Heart right ventricle (tissue), 16 donors: Measurements from ENCODE around the gene RNF130. TPM values are rescaled to one million over a fixed set of nuclear protein-coding genes. Genes with fewer than 3 reads are reported as not detected.

Experiments
- ATAC-seq, 8 donors: fragments of 200-7000 bp; cut with Tn5 transposase; one replicate each; pipeline ENCODE4 v1.9.1; 2020; ENCODE audit warnings: mild to moderate bottlenecking in 8 of 8, moderate library complexity in 8 of 8, moderate number of reproducible peaks in 1 of 8
- DNase-seq, 2 donors: peaks; one replicate each; pipeline ENCODE4 v3.0.0-alpha.2; 2020
- H3K27ac ChIP-seq, 10 donors: fragments of 200-600 bp; sonication (generic) in 2 of 10; one replicate each; pipeline versions ENCODE4 v1.5.0 to v1.8.0; 2020 to 2022; ENCODE audit warnings: mild to moderate bottlenecking in 3 of 10
- H3K27me3 ChIP-seq, 7 donors: fragments of 200-600 bp; one replicate each; pipeline ENCODE4 v1.8.0; 2021 to 2022; ENCODE audit warnings: mild to moderate bottlenecking in 2 of 7
- H3K36me3 ChIP-seq, 9 donors: fragments of 200-600 bp; sonication (generic) in 1 of 9; one replicate each; pipeline versions ENCODE4 v1.5.0 to v1.8.0; 2020 to 2022; ENCODE audit warnings: mild to moderate bottlenecking in 2 of 9
- H3K4me1 ChIP-seq, 9 donors: fragments of 200-600 bp; sonication (generic) in 1 of 9; one replicate each; pipeline versions ENCODE4 v1.5.0 to v1.8.0; 2020 to 2022; ENCODE audit warnings: mild to moderate bottlenecking in 4 of 9
- H3K4me3 ChIP-seq, 10 donors: fragments of 200-600 bp; sonication (generic) in 2 of 10; one replicate each; pipeline versions ENCODE4 v1.5.0 to v1.8.0; 2020 to 2022; ENCODE audit warnings: mild to moderate bottlenecking in 7 of 10, moderate library complexity in 2 of 10
- H3K9me3 ChIP-seq, 11 donors: fragments of 200-600 bp in 10 of 11; sonication (generic) in 2 of 11; one replicate each; pipeline versions ENCODE4 v1.5.0 to v1.8.0; 2013 to 2022; ENCODE audit warnings: mild to moderate bottlenecking in 2 of 11, control low read depth in 1 of 11, moderate library complexity in 1 of 11
- CTCF ChIP-seq, 9 donors: fragments of 200-600 bp; sonication (generic) in 2 of 9; IDR thresholded peaks; one replicate each; pipeline versions ENCODE4 v1.5.0 to v1.8.0; 2021 to 2022; ENCODE audit warnings: antibody characterized with exemption in 9 of 9, mild to moderate bottlenecking in 5 of 9, moderate library complexity in 1 of 9
- WGBS, 2 donors: extraction: QIAGEN DNeasy Blood & Tissue Kit; methylation state at CpG; one replicate each; pipeline ENCODE4 v1.1.7; 2013; ENCODE audit warnings: inconsistent platforms in 1 of 2; 5-methylcytosine and 5-hydroxymethylcytosine counted together
- intact Hi-C, 10 donors: fragments of 100-400 bp; cut with DNase I; formaldehyde crosslinking; loops; one replicate each; pipeline versions ENCODE4 v1.11.1 to v1.14.2; 2022
- polyA plus RNA-seq, 2 donors: library from polyadenylated mRNA; stranded (reverse); fragments of 200-250 nt; gene quantifications; one replicate each; pipeline ENCODE4 v1.2.3, GENCODE V29; 2013
- total RNA-seq, 10 donors: library from RNA; stranded (reverse); fragmentation: NEBNext Ultra II Directional in 3 of 10; extraction: Animal tissue kit (Norgen Biotek cat#: 25700) in 3 of 10; gene quantifications; one replicate each; pipeline versions ENCODE4 v1.2.1 to v1.2.4, GENCODE V29; 2021 to 2023
- donor health status: Arrhythmogenic right ventricular cardiomyopathy.
- donor health status: ischemic (EF 13 %, LVEDD 7.1; RV severe dilation, severe dysfunction).
- donor health status: healthy with polysubstance abuse.
- donor health status: DM: no; HTN: yes; CAD: no.
- donor health status: DM: no; HTN: no; CAD: no.
- donor health status: ischemic (EF 25% LVEDD 6.9; RV normal size, moderate dysfunction).
- donor health status: ischemic (EF 25% LVEDD 5.7; RV mildly dilated, moderate dysfunction).
- donor health status: healthy.
- donor health status: DM: yes; HTN: yes; CAD: no.
- donor health status: Ischemic cardiomyopathy.
- donor health status: ischemic (EF 35%, LVEDD 5.7; RV mildly dilated, moderate dysfunction).
- donor health status: nonischemic (EF 11% LVEDD 7.7; RV severe dilation, severe dysfunction).
- donor health status: DM: yes; HTN: yes; CAD: no.
- donor health status: PGD.
- donor health status: ischemic (EF 29% LVEDD 5.4; RV normal size, mild dysfunction).
- donor health status: nonischemic (EF 23%, LVEDD 6.1; RV moderate dilation, normal function).

RNF130 gene
- total and polyA plus RNA-seq, 12 donors = 21.9 to 55.8 (median 33.2) TPM

GRCh38 chr5:179908528-179908927, 163.0 kb downstream of the RNF130 start:
- 81 to 85% methylated on average over 16 of the region's 16 CpGs for WGBS, 2 donors
- H3K27ac ChIP-seq = peak overlapping the region in 9 of 10 donors; percentile 39 to 82 (median 75)
- H3K4me1 ChIP-seq = peaks cover 7 to 32% (median 20%) of the 10 kb centered on the region in 9 donors
- no peaks in the 10 kb centered on the region for H3K27me3 ChIP-seq
- H3K9me3 ChIP-seq = no peaks in the 10 kb centered on the region
- peaks cover 0 to 21% (median 0%) of the 10 kb centered on the region in 9 donors for H3K36me3 ChIP-seq
- no peak for DNase-seq
- peak in 3 of 8 donors; percentile 3 to 20 (median 16) for ATAC-seq
- H3K4me3 ChIP-seq = peak overlapping the region in 9 of 10 donors; percentile 37 to 74 (median 65)
- intact Hi-C loops = loop anchor here in 6 of 10 donors (1.0 to 10.0 kb wide), 10 partner anchors 36 to 244 kb away; partner anchors contain the start of genes MRNIP (in 2 of the 6), RNF130 (in 2 of the 6), MGAT4B (in 1 of the 6) and SQSTM1 (in 1 of the 6)
- peak in 1 of 9 donors; percentile 12 for TF ChIP-seq CTCF (IDR thresholded peaks at IDR 0.05)

- H3K36me3 ChIP-seq = peaks cover 0 to 29% (median 0%) of the 10 kb centered on the region in 9 donors
- peak; percentile 28 to 76 (median 45) for TF ChIP-seq CTCF (IDR thresholded peaks at IDR 0.05)
- intact Hi-C loops = loop anchor here in 6 of 10 donors (1.0 to 10.0 kb wide), 10 partner anchors 35 to 243 kb away; partner anchors contain the start of genes MRNIP (in 2 of the 6), RNF130 (in 2 of the 6), MGAT4B (in 1 of the 6) and SQSTM1 (in 1 of the 6)
- WGBS, 2 donors = 1 to 3% methylated on average over 81 to 105 of the region's 105 CpGs
- H3K4me1 ChIP-seq = peaks cover 7 to 28% (median 20%) of the 10 kb centered on the region in 9 donors
- no peaks in the 10 kb centered on the region for H3K27me3 ChIP-seq
- peak within 1 kb of the TSS; percentile 1 to 74 (median 65) for H3K4me3 ChIP-seq
- DNase-seq = peak; percentile 54 to 79
- peak within 1 kb of the TSS; percentile 23 to 83 (median 79) for H3K27ac ChIP-seq
- no peaks in the 10 kb centered on the region for H3K9me3 ChIP-seq
- peak; percentile 86 to 96 (median 90) for ATAC-seq
Observed at GRCh38 chr5:179907556-179908324, 163.8 kb downstream of the RNF130 start, which contains the start of gene TBC1D9B. TBC1D9B (minus strand) TSS chr5:179907897; CDS start chr5:179907821, 76 bp downstream.

- TF ChIP-seq CTCF (IDR thresholded peaks at IDR 0.05) = no peak
- Histone ChIP-seq H3K36me3 (peaks cover 0 to 36% (median 0%) of the 10 kb centered on the region in 9 donors), H3K27me3 (no peaks in the 10 kb centered on the region), H3K27ac (peak overlapping the region; percentile 1 to 83 (median 76)), H3K4me3 (peak overlapping the region; percentile 1 to 74 (median 65)), H3K9me3 (no peaks in the 10 kb centered on the region), H3K4me1 (peaks cover 7 to 28% (median 20%) of the 10 kb centered on the region in 9 donors)
- DNase-seq = peak in 1 of 2 donors; percentile 33
- intact Hi-C loops = loop anchor here in 6 of 10 donors (5.0 to 10.0 kb wide), 9 partner anchors 35 to 242 kb away; partner anchors contain the start of genes MRNIP (in 2 of the 6), RNF130 (in 2 of the 6), MGAT4B (in 1 of the 6) and SQSTM1 (in 1 of the 6)
- peak in 6 of 8 donors; percentile 4 to 45 (median 20) for ATAC-seq
- 16 to 17% methylated on average over 49 to 50 of the region's 50 CpGs for WGBS, 2 donors
Observed at GRCh38 chr5:179906795-179907555, 164.6 kb downstream of the RNF130 start.
